Retinal pigment epithelial cell (primary cell): ENCODE data around the gene DNAH8.

Experiments used
- DNase-seq: peaks from one replicate; pipeline ENCODE4 v3.0.0-alpha.2; 2010; ENCODE audit warnings: low read depth
- H3K4me3 ChIP-seq: 2 replicates; pipeline ENCODE4 v1.5.1; 2011; ENCODE audit warnings: mild to moderate bottlenecking, low read length, control low read depth, moderate library complexity
- TF ChIP-seq, protein P1 (sequence below): conservative IDR thresholded peaks from 2 replicates; pipeline ENCODE4 v1.5.1; 2011; ENCODE audit warnings: low read depth, low read length, control low read depth, inconsistent platforms

DNAH8 gene

GRCh38 chr6:38846844-38847243, 131.7 kb downstream of the DNAH8 start:
- DNase-seq = no peak
- TF ChIP-seq, protein P1, sequence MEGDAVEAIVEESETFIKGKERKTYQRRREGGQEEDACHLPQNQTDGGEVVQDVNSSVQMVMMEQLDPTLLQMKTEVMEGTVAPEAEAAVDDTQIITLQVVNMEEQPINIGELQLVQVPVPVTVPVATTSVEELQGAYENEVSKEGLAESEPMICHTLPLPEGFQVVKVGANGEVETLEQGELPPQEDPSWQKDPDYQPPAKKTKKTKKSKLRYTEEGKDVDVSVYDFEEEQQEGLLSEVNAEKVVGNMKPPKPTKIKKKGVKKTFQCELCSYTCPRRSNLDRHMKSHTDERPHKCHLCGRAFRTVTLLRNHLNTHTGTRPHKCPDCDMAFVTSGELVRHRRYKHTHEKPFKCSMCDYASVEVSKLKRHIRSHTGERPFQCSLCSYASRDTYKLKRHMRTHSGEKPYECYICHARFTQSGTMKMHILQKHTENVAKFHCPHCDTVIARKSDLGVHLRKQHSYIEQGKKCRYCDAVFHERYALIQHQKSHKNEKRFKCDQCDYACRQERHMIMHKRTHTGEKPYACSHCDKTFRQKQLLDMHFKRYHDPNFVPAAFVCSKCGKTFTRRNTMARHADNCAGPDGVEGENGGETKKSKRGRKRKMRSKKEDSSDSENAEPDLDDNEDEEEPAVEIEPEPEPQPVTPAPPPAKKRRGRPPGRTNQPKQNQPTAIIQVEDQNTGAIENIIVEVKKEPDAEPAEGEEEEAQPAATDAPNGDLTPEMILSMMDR = no peak

DNA sequence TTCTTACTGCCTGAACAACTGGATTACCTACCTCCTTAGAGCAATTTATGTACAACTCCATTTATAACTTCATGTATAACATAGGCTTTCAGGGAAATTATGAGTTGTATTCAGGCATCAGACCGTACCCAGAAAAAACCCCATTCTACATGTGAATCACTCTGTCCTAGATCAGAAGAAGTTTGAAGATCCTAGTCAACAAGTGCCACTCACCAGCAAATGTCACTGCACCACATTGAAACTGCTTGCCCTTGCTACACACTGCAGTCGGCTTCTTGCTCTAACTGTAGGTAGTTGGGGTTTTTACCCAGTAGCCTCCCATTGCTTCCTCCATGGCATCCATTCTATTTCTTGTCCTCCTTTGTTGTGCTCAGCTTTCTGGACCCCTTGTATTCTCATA, 132.4 kb downstream of the DNAH8 start:
- TF ChIP-seq, protein P1 = no peak
- no peak overlapping the region for H3K4me3 ChIP-seq
- DNase-seq = no peak

More at GRCh38 chr6:38846844-38847243, 131.7 kb downstream of the DNAH8 start:
- H3K4me3 ChIP-seq = no peak overlapping the region

DNA sequence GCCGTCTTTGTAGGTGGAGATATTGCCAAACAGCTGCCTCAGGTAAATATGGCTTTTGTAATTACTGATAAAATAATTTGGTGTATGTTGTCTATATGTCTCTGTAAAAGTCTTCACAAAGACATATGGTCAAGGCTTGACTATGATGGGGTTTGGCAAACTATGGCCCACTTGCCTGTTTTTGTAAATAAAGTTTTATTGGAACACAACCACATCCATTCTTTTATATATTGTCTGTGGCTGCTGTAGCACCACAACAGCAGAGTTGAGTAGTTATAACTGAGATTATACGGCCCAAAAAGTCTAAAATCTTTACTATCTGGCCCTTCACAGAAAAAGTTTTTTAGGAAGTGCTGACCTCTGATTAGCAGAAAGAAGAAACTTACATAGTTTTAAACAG, 133.6 kb downstream of the DNAH8 start:
- TF ChIP-seq, protein P1 = no peak

DNA sequence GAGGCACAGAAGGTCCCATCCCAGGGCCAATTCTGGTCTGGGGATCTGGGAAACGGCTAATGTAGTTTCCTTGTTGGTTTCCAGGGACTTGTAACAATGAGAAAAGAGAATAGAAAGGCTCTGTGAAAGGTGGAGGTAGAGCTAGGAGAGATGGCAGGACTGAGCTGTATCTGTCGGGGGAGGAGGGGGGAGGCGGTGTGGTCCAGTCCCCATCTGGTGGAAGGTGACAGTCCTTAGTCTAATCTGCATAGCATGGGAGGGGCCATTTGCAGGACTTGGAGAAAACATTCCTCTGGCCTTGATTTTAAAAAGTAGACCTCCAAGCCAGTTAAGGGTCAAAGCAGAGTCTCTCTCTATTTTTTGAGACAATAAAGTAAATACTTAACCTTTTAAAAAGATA, 137.1 kb downstream of the DNAH8 start:
- no peak for DNase-seq
- TF ChIP-seq, protein P1 = no peak
- H3K4me3 ChIP-seq = no peak overlapping the region

More for the DNA sequence above, 133.6 kb downstream of the DNAH8 start:
- no peak overlapping the region for H3K4me3 ChIP-seq
- DNase-seq = no peak

GRCh38 chr6:38853236-38853635, 138.1 kb downstream of the DNAH8 start:
- no peak for DNase-seq
- H3K4me3 ChIP-seq = no peak overlapping the region
- TF ChIP-seq, protein P1 = no peak

- H3K4me3 ChIP-seq = no peak overlapping the region
- no peak for DNase-seq
- TF ChIP-seq, protein P1 = no peak
These were observed 141.4 kb downstream of the DNAH8 start for GRCh38 chr6:38856492-38856891.

GRCh38 chr6:38857815-38858214, 142.7 kb downstream of the DNAH8 start:
- TF ChIP-seq, protein P1 = no peak
- no peak overlapping the region for H3K4me3 ChIP-seq
- no peak for DNase-seq
